ENCODE measurements around the gene LITAF. TPM values are rescaled to one million over a fixed set of nuclear protein-coding genes. Genes with fewer than 3 reads are reported as not detected.

LITAF gene
- total RNA-seq, 1 donor from 2014 or later, result 70.9 TPM

- no peak for TF ChIP-seq CTCF (IDR thresholded peaks at IDR 0.05; ENCODE audit: unreplicated experiment)
- no peaks in the 10 kb centered on the region for H3K4me1 Mint-ChIP-seq (ENCODE audit: unreplicated experiment)
- H3K27me3 Mint-ChIP-seq (ENCODE audit: unreplicated experiment), result peaks cover 12% of the 10 kb centered on the region
- no peaks in the 10 kb centered on the region for H3K36me3 Mint-ChIP-seq (ENCODE audit: low read depth, unreplicated experiment)
- no peaks in the 10 kb centered on the region for H3K9me3 Mint-ChIP-seq (ENCODE audit: unreplicated experiment)
- H3K4me3 Mint-ChIP-seq (ENCODE audit: unreplicated experiment), result no peak overlapping the region
- DNase-seq (ENCODE audit: low spot score), result no peak
- no peak overlapping the region for H3K27ac Mint-ChIP-seq (ENCODE audit: unreplicated experiment)
These were observed 25.9 kb upstream of the LITAF start for GRCh38 chr16:11612665-11613025.

DNA sequence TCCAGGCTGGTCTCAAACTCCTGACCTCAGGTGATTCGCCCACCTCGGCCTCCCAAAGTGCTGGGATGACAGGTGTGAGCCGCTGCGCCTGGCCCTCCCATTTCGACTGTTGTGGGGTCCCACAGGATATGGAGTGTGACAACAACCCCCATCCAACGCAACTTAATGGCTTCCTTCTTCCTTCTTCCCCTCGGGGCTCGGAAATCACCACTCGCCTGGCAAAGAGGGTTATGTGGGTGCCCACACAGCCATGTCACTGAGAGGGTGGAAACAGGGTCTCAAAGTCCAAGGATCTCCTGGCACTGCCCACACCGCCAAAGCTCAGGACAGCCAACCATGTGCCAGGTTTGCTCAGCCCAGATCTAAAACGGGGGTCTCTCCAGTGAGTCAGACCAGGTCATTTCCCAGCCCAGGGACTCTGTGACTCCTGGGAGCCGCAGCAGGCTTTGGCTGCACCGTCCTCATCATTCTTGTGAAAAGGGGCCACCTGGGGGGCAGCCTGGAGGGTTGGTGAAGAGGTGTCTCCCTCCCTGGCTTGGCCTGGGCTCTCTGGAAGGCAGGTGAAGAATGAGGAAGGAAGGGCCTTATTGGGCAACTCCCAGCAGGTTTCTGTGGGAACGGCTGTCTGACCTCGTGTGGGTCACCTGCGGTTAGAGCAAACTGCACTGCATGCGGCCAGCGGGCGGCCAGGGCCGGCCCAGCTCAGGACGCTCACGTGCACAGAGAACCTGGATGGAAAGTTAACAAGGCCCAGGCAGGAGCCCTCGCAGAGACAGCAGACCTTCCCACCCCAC lies 25.3 kb upstream of the LITAF start:
- no peak overlapping the region for H3K27ac Mint-ChIP-seq (ENCODE audit: unreplicated experiment)

DNA sequence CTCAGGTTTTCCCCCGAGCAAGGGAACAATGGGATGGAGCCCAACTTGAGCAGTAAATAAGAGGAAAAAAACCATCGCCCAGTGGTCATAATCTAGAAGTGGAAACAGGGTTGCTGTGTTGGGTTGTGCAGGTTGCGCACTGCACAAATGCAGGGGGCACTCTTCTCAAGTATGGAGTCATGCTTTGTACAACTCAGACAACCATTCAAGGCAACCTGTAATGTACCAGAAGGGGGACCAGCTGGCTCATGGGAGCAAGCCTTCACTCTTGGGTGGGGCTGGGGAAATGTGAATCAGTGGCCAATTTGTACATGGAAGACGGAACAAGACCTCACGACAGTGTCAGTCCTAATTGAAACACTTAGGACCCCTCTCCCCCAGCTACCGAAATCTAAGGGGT lies 23.9 kb upstream of the LITAF start:
- Mint-ChIP-seq H3K27me3 (ENCODE audit: unreplicated experiment) (peaks cover 12% of the 10 kb centered on the region), H3K36me3 (ENCODE audit: low read depth, unreplicated experiment) (no peaks in the 10 kb centered on the region)
- DNase-seq (ENCODE audit: low spot score), result no peak

More for the DNA sequence above, 25.3 kb upstream of the LITAF start:
- Mint-ChIP-seq H3K4me3 (ENCODE audit: unreplicated experiment) (no peak overlapping the region), H3K27me3 (ENCODE audit: unreplicated experiment) (peaks cover 12% of the 10 kb centered on the region), H3K4me1 (ENCODE audit: unreplicated experiment) (no peaks in the 10 kb centered on the region), H3K36me3 (ENCODE audit: low read depth, unreplicated experiment) (no peaks in the 10 kb centered on the region), H3K9me3 (ENCODE audit: unreplicated experiment) (no peaks in the 10 kb centered on the region)
- DNase-seq (ENCODE audit: low spot score), result no peak
- TF ChIP-seq CTCF (IDR thresholded peaks at IDR 0.05; ENCODE audit: unreplicated experiment), result no peak

GRCh38 chr16:11610121-11610505 lies 23.4 kb upstream of the LITAF start:
- H3K27ac Mint-ChIP-seq (ENCODE audit: unreplicated experiment), result no peak overlapping the region
- H3K36me3 Mint-ChIP-seq (ENCODE audit: low read depth, unreplicated experiment), result no peaks in the 10 kb centered on the region
- no peak overlapping the region for H3K4me3 Mint-ChIP-seq (ENCODE audit: unreplicated experiment)
- peaks cover 12% of the 10 kb centered on the region for H3K27me3 Mint-ChIP-seq (ENCODE audit: unreplicated experiment)
- no peaks in the 10 kb centered on the region for H3K4me1 Mint-ChIP-seq (ENCODE audit: unreplicated experiment)
- no peaks in the 10 kb centered on the region for H3K9me3 Mint-ChIP-seq (ENCODE audit: unreplicated experiment)
- DNase-seq (ENCODE audit: low spot score), result no peak
- TF ChIP-seq CTCF (IDR thresholded peaks at IDR 0.05; ENCODE audit: unreplicated experiment), result no peak

More for the DNA sequence above, 23.9 kb upstream of the LITAF start:
- Mint-ChIP-seq H3K27ac (ENCODE audit: unreplicated experiment) (no peak overlapping the region), H3K4me3 (ENCODE audit: unreplicated experiment) (no peak overlapping the region), H3K9me3 (ENCODE audit: unreplicated experiment) (no peaks in the 10 kb centered on the region), H3K4me1 (ENCODE audit: unreplicated experiment) (no peaks in the 10 kb centered on the region)
- TF ChIP-seq CTCF (IDR thresholded peaks at IDR 0.05; ENCODE audit: unreplicated experiment), result no peak

- H3K27ac Mint-ChIP-seq (ENCODE audit: unreplicated experiment), result no peak overlapping the region
- no peaks in the 10 kb centered on the region for H3K36me3 Mint-ChIP-seq (ENCODE audit: low read depth, unreplicated experiment)
- H3K27me3 Mint-ChIP-seq (ENCODE audit: unreplicated experiment), result peaks cover 12% of the 10 kb centered on the region
These were observed 22.9 kb upstream of the LITAF start for GRCh38 chr16:11609474-11610120.

More at GRCh38 chr16:11609474-11610120, 22.9 kb upstream of the LITAF start:
- H3K4me1 Mint-ChIP-seq (ENCODE audit: unreplicated experiment), result no peaks in the 10 kb centered on the region
- no peak overlapping the region for H3K4me3 Mint-ChIP-seq (ENCODE audit: unreplicated experiment)
- no peak for TF ChIP-seq CTCF (IDR thresholded peaks at IDR 0.05; ENCODE audit: unreplicated experiment)
- no peaks in the 10 kb centered on the region for H3K9me3 Mint-ChIP-seq (ENCODE audit: unreplicated experiment)
- no peak for DNase-seq (ENCODE audit: low spot score)
